Transverse colon (tissue), 4 donors: ENCODE measurements around the gene NPM3. TPM values are rescaled to one million over a fixed set of nuclear protein-coding genes. Genes with fewer than 3 reads are reported as not detected.
A peak's percentile ranks its signal among the peaks of the same experiment; 100 is the strongest.

Source experiments
- DNase-seq: peaks from one replicate; pipeline ENCODE4 v3.0.0-alpha.2; 2019
- H3K27ac ChIP-seq, 4 donors: fragments of 200-600 bp; sonication (generic); 2 replicates each; pipeline ENCODE4 v1.5.1; 2016 to 2018; ENCODE audit warnings: inconsistent platforms in 4 of 4
- H3K27me3 ChIP-seq: fragments of 200-600 bp; sonication (generic); 2 replicates; pipeline ENCODE4 v1.5.1; 2017; ENCODE audit warnings: inconsistent platforms
- H3K36me3 ChIP-seq, 4 donors: fragments of 200-600 bp; sonication (generic); 2 replicates each; pipeline ENCODE4 v1.5.1; 2017 to 2019; ENCODE audit warnings: inconsistent platforms in 4 of 4
- H3K4me1 ChIP-seq, 4 donors: fragments of 200-600 bp; sonication (generic); 2 replicates each; pipeline ENCODE4 v1.5.1; 2017 to 2020; ENCODE audit warnings: inconsistent platforms in 4 of 4
- H3K4me3 ChIP-seq, 4 donors: fragments of 200-600 bp; sonication (generic); 1 replicate in 1 of 4; 2 replicates in 3 of 4; pipeline versions ENCODE4 v1.5.1 to v1.6.1; 2017 to 2019; ENCODE audit warnings: inconsistent platforms in 4 of 4
- H3K9me3 ChIP-seq, 2 donors: fragments of 200-600 bp; sonication (generic); 2 replicates each; pipeline ENCODE4 v1.5.1; 2017 to 2019; ENCODE audit warnings: inconsistent platforms in 2 of 2
- EP300 ChIP-seq: sonication (generic); formaldehyde crosslinking; IDR thresholded peaks from one replicate; pipeline ENCODE4 v1.6.1; 2017; ENCODE audit warnings: antibody characterized with exemption, low read depth
- POLR2A ChIP-seq: fragments of 450-650 bp; IDR thresholded peaks from one replicate; pipeline ENCODE4 v1.6.1; 2016; ENCODE audit warnings: antibody characterized with exemption, mild to moderate bottlenecking, moderate library complexity
- POLR2AphosphoS5 ChIP-seq, 3 donors: sonication (generic); formaldehyde crosslinking; IDR thresholded peaks; one replicate each; pipeline ENCODE4 v1.6.1; 2016; ENCODE audit warnings: antibody characterized with exemption in 3 of 3
- WGBS, 2 donors: methylation state at CpG; one replicate each; pipeline ENCODE4 v1.1.5; 2018; ENCODE audit warnings: low coverage in 1 of 2; 5-methylcytosine and 5-hydroxymethylcytosine counted together
- in situ Hi-C, 4 donors: fragments of 200-750 bp; cut with MboI; loops; one replicate each; pipeline versions ENCODE4 v1.15.0 to v1.15.1; 2017; ENCODE audit warnings: low sequenced_read_pairs in 3 of 4, low pct_ligation_motif_present in 1 of 4, low pct_unique_long_range_greater_than_20kb in 1 of 4
- intact Hi-C: fragments of 100-400 bp; cut with DNase I; formaldehyde crosslinking; loops from one replicate; pipeline ENCODE4 v1.15.1; 2023; ENCODE audit warnings: low total_unique reads
- total RNA-seq, 4 donors: library from RNA; depleted of rRNA; stranded (reverse); fragments of >200 nt; gene quantifications; one replicate each; pipeline ENCODE4 v1.1.0, GENCODE V29; 2016
- TF ChIP-seq, protein P1 (sequence below), 5 experiments: fragments of 200-600 bp in 3 of 5; fragments of 450-650 bp in 2 of 5; sonication (generic) in 3 of 5; IDR thresholded peaks; 1 replicate in 2 of 5; 2 replicates in 3 of 5; pipeline ENCODE4 v1.5.1; 2016 to 2017; ENCODE audit warnings: antibody characterized with exemption in 5 of 5, inconsistent platforms in 3 of 5, mild to moderate bottlenecking in 2 of 5, moderate library complexity in 1 of 5

The NPM3 gene
- total RNA-seq, 4 donors from 2014 or later = 8.2 to 18.7 (median 12.7) TPM

- H3K27ac ChIP-seq = no peak overlapping the region
- peaks cover 4 to 17% (median 11%) of the 10 kb centered on the region in 4 donors for H3K4me1 ChIP-seq
- in situ Hi-C loops = no loop called here
- DNase-seq = no peak
- no peaks in the 10 kb centered on the region for H3K36me3 ChIP-seq
- H3K27me3 ChIP-seq = no peaks in the 10 kb centered on the region
- TF ChIP-seq EP300 (no peak), POLR2A (no peak), POLR2AphosphoS5 (IDR thresholded peaks at IDR 0.05) (no peak)
- TF ChIP-seq, protein P1, sequence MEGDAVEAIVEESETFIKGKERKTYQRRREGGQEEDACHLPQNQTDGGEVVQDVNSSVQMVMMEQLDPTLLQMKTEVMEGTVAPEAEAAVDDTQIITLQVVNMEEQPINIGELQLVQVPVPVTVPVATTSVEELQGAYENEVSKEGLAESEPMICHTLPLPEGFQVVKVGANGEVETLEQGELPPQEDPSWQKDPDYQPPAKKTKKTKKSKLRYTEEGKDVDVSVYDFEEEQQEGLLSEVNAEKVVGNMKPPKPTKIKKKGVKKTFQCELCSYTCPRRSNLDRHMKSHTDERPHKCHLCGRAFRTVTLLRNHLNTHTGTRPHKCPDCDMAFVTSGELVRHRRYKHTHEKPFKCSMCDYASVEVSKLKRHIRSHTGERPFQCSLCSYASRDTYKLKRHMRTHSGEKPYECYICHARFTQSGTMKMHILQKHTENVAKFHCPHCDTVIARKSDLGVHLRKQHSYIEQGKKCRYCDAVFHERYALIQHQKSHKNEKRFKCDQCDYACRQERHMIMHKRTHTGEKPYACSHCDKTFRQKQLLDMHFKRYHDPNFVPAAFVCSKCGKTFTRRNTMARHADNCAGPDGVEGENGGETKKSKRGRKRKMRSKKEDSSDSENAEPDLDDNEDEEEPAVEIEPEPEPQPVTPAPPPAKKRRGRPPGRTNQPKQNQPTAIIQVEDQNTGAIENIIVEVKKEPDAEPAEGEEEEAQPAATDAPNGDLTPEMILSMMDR (IDR thresholded peaks at IDR 0.05) = no peak
- no peaks in the 10 kb centered on the region for H3K9me3 ChIP-seq
- 80 to 90% methylated on average over 1 to 10 of the region's 10 CpGs for WGBS, 2 donors
- intact Hi-C loops = no loop called here
- H3K4me3 ChIP-seq = no peak overlapping the region
These were observed 44.8 kb upstream of the NPM3 start for GRCh38 chr10:101827919-101828600.

DNA sequence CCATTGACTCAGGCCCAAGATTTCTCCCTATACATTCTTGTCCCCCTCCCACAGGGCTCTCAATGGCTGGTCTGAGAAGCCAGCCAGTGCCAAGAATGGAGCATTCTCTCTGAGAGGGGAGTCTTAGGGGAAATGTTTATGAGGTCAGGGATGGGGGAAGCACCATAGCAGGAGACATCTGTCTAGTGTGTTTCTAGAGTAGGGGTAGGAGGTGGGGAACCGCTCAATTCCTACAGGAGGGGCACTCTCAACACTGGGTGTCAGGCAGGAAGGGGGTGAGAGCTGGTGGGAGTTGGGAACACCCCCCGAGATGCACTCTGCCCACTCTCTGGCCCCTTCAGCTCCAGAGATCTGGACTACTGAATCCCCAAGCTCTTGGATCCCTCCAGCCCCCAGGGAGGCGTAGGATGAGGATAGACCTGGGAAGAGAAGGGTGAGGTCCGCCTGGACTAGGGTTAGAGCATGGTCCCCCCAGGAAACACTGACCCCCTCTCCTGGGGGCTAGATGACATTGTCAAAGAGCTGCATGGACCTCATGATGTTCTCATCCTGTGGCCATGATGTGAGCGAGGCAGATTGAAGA is 43.7 kb upstream of the NPM3 start:
- peaks cover 4 to 17% (median 11%) of the 10 kb centered on the region in 4 donors for H3K4me1 ChIP-seq
- no peaks in the 10 kb centered on the region for H3K27me3 ChIP-seq
- DNase-seq = no peak
- no peak overlapping the region for H3K27ac ChIP-seq
- TF ChIP-seq POLR2A = no peak
- TF ChIP-seq, protein P1 (IDR thresholded peaks at IDR 0.05) = no peak
- TF ChIP-seq POLR2AphosphoS5 (IDR thresholded peaks at IDR 0.05) = no peak
- TF ChIP-seq EP300 = no peak
- no peak overlapping the region for H3K4me3 ChIP-seq
- intact Hi-C loops = no loop called here
- no peaks in the 10 kb centered on the region for H3K36me3 ChIP-seq
- no peaks in the 10 kb centered on the region for H3K9me3 ChIP-seq
- WGBS, 2 donors = 94 to 100% methylated on average over 3 to 5 of the region's 5 CpGs
- in situ Hi-C loops = no loop called here

DNA sequence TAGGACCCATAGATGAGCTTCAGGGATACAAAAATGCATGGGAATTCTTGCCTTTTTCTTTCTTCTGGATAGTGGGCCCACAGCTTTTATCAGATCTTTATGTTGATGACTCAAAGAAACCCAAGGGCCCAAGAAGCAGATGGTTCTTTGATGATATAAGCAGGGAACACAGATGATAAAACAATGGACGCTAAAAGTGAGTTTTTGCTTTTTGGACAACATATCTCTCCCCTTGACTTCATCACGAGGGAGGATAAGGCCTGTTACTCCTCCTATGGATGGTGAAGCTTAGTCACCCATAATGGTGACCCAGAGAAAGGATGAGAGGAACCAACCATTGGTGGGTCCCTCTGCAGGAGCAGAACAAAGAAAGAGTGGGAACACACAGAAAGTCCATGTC is 41.5 kb upstream of the NPM3 start:
- no peak for DNase-seq
- TF ChIP-seq EP300 (no peak), POLR2A (no peak), POLR2AphosphoS5 (IDR thresholded peaks at IDR 0.05) (no peak)
- H3K27me3 ChIP-seq = no peaks in the 10 kb centered on the region
- no peak overlapping the region for H3K27ac ChIP-seq
- H3K36me3 ChIP-seq = no peaks in the 10 kb centered on the region
- intact Hi-C loops (no loop called here), in situ Hi-C loops (no loop called here)
- H3K4me1 ChIP-seq = peaks cover 0 to 6% (median 2%) of the 10 kb centered on the region in 4 donors
- no peaks in the 10 kb centered on the region for H3K9me3 ChIP-seq
- 88 to 100% methylated on average over 2 of the region's 2 CpGs for WGBS, 2 donors
- no peak overlapping the region for H3K4me3 ChIP-seq

GRCh38 chr10:101818872-101819633 is 35.8 kb upstream of the NPM3 start:
- Histone ChIP-seq H3K9me3 (no peaks in the 10 kb centered on the region), H3K4me1 (peaks cover 2 to 34% (median 29%) of the 10 kb centered on the region in 4 donors), H3K4me3 (peak overlapping the region; percentile 6 to 93 (median 56)), H3K36me3 (no peaks in the 10 kb centered on the region), H3K27me3 (no peaks in the 10 kb centered on the region), H3K27ac (peak overlapping the region; percentile 96 to 99 (median 98))
- in situ Hi-C loops (no loop called here), intact Hi-C loops (no loop called here)
- TF ChIP-seq POLR2A (no peak), POLR2AphosphoS5 (IDR thresholded peaks at IDR 0.05) (no peak), EP300 (no peak)
- TF ChIP-seq, protein P1 (IDR thresholded peaks at IDR 0.05) = no peak
- 28 to 40% methylated on average over 6 to 14 of the region's 14 CpGs for WGBS, 2 donors
- peak; percentile 49 for DNase-seq
